ENCODE data around the gene GCLC. TPM values are rescaled to one million over a fixed set of nuclear protein-coding genes. Genes with fewer than 3 reads are reported as not detected.

The GCLC gene
- polyA plus RNA-seq, 3 donors: 6.4 to 15.7 (median 10.1) TPM

DNA sequence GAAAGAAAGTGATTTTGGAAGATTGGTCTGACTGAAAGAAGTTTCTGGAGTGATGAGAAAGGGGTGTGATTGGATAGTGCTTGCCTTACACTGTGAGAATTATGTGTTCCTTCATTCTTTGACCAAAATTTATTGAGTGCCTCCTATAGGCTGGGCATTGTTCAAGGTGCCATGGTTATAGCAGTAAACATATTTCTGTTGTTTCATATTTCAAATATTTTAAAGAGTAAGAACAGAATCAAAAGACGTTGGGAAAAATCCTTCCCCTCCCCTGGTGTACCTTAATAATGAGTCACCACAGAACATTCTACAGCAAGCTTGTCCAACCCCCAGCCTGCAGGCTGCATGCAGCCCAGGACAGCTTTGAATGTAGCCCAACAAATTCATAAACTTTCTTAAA, 78.6 kb downstream of the GCLC start:
- peak overlapping the region in 1 of 2 donors; percentile 97 for H3K27ac ChIP-seq (ENCODE audit: low read depth in 1 of 2, low read length in 2 of 2)
- Mint-ChIP-seq H3K27ac (peak overlapping the region in 1 of 7 donors; percentile 79), H3K4me1 (peaks cover 55% of the 10 kb centered on the region)

DNA sequence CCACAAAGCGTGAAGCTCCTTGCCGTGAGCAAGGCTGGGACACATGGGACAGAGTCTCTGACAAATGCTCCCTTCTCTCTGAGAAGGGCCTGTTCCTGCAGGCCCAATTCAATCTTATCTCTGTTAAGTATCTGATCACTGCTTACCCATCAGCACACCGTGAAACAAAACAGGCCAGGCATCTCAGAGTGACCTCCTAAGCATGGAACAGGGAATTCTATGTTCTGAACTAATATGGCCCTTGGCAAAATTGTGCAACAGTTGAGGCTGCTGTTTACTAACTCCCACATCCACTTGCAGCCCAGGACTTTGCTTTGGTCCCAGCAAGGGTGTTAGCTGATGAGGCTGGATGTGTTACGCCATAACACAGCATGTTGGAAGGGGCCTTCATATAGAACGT, 79.2 kb downstream of the GCLC start:
- Histone ChIP-seq H3K4me2 (replicated peaks; ENCODE audit: extremely low read depth, low read length, poor library complexity, severe bottlenecking) (no peak overlapping the region), H3K79me2 (ENCODE audit: insufficient read depth, low read length) (no peaks in the 10 kb centered on the region), H3K9ac (ENCODE audit: insufficient read depth, low read length, poor library complexity, severe bottlenecking) (no peak overlapping the region), H3K27ac (ENCODE audit: low read depth in 1 of 2, low read length in 2 of 2) (peak overlapping the region; percentile 63 to 97), H3K4me3 (replicated peaks in 1 of 3; ENCODE audit: low read depth in 2 of 3, low read length in 3 of 3) (peak overlapping the region in 1 of 3 experiments; percentile 15), H3K27me3 (ENCODE audit: control insufficient read depth in 2 of 2, insufficient read depth in 2 of 2, low read length in 2 of 2) (no peaks in the 10 kb centered on the region), H3K9me3 (replicated peaks in 1 of 2; ENCODE audit: control insufficient read depth in 1 of 2, insufficient read depth in 1 of 2, low read length in 2 of 2) (no peaks in the 10 kb centered on the region), H3K36me3 (replicated peaks in 1 of 2; ENCODE audit: control insufficient read depth in 1 of 2, insufficient read depth in 2 of 2, low read length in 2 of 2) (no peaks in the 10 kb centered on the region), H3K4me1 (ENCODE audit: control insufficient read depth in 1 of 2, insufficient read depth in 2 of 2, low read length in 2 of 2) (peaks cover 52 to 56% of the 10 kb centered on the region in 2 donors), H2AFZ (ENCODE audit: insufficient read depth, low read depth, low read length, poor library complexity, severe bottlenecking) (peak overlapping the region; percentile 41), H4K20me1 (ENCODE audit: insufficient read depth, low read length) (no peaks in the 10 kb centered on the region)
- whole genome bisulfite sequencing (ENCODE audit: insufficient coverage): 81% methylated on average over 4 of the region's 5 CpGs
- intact Hi-C loops (cut with micrococcal nuclease): no loop called here
- H3K27ac Mint-ChIP-seq: peak overlapping the region; percentile 50 to 90 (median 77)
- peaks cover 0 to 2% (median 0%) of the 10 kb centered on the region in 3 donors for H3K27me3 Mint-ChIP-seq (ENCODE audit: low read depth in 3 of 3)
- DNase-seq: no peak
- peaks cover 4% of the 10 kb centered on the region in 2 donors for H3K36me3 Mint-ChIP-seq
- peaks cover 0 to 3% (median 0%) of the 10 kb centered on the region in 7 donors for H3K9me3 Mint-ChIP-seq
- TF ChIP-seq, protein P1, sequence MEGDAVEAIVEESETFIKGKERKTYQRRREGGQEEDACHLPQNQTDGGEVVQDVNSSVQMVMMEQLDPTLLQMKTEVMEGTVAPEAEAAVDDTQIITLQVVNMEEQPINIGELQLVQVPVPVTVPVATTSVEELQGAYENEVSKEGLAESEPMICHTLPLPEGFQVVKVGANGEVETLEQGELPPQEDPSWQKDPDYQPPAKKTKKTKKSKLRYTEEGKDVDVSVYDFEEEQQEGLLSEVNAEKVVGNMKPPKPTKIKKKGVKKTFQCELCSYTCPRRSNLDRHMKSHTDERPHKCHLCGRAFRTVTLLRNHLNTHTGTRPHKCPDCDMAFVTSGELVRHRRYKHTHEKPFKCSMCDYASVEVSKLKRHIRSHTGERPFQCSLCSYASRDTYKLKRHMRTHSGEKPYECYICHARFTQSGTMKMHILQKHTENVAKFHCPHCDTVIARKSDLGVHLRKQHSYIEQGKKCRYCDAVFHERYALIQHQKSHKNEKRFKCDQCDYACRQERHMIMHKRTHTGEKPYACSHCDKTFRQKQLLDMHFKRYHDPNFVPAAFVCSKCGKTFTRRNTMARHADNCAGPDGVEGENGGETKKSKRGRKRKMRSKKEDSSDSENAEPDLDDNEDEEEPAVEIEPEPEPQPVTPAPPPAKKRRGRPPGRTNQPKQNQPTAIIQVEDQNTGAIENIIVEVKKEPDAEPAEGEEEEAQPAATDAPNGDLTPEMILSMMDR (IDR thresholded peaks at IDR 0.05): no peak
- peaks cover 60% of the 10 kb centered on the region for H3K4me1 Mint-ChIP-seq
- H3K4me3 Mint-ChIP-seq: no peak overlapping the region

More for the DNA sequence above, 78.6 kb downstream of the GCLC start:
- TF ChIP-seq, protein P1 (IDR thresholded peaks at IDR 0.05): no peak
- Histone ChIP-seq H4K20me1 (ENCODE audit: insufficient read depth, low read length) (no peaks in the 10 kb centered on the region), H3K9ac (ENCODE audit: insufficient read depth, low read length, poor library complexity, severe bottlenecking) (no peak overlapping the region), H3K4me1 (ENCODE audit: control insufficient read depth in 1 of 2, insufficient read depth in 2 of 2, low read length in 2 of 2) (peaks cover 49 to 50% of the 10 kb centered on the region in 2 donors), H3K27me3 (ENCODE audit: control insufficient read depth in 2 of 2, insufficient read depth in 2 of 2, low read length in 2 of 2) (no peaks in the 10 kb centered on the region), H3K4me3 (replicated peaks in 1 of 3; ENCODE audit: low read depth in 2 of 3, low read length in 3 of 3) (no peak overlapping the region), H3K36me3 (replicated peaks in 1 of 2; ENCODE audit: control insufficient read depth in 1 of 2, insufficient read depth in 2 of 2, low read length in 2 of 2) (no peaks in the 10 kb centered on the region), H2AFZ (ENCODE audit: insufficient read depth, low read depth, low read length, poor library complexity, severe bottlenecking) (peak overlapping the region; percentile 41), H3K79me2 (ENCODE audit: insufficient read depth, low read length) (no peaks in the 10 kb centered on the region), H3K9me3 (replicated peaks in 1 of 2; ENCODE audit: control insufficient read depth in 1 of 2, insufficient read depth in 1 of 2, low read length in 2 of 2) (no peaks in the 10 kb centered on the region), H3K4me2 (replicated peaks; ENCODE audit: extremely low read depth, low read length, poor library complexity, severe bottlenecking) (no peak overlapping the region)
- H3K9me3 Mint-ChIP-seq: peaks cover 0 to 3% (median 0%) of the 10 kb centered on the region in 7 donors
- no peak for DNase-seq
- peaks cover 0 to 2% (median 0%) of the 10 kb centered on the region in 3 donors for H3K27me3 Mint-ChIP-seq (ENCODE audit: low read depth in 3 of 3)
- no peak overlapping the region for H3K4me3 Mint-ChIP-seq
- H3K36me3 Mint-ChIP-seq: peaks cover 4% of the 10 kb centered on the region in 2 donors
- WGBS (ENCODE audit: insufficient coverage): no CpG with 5 or more reads among the region's 1 CpG
- intact Hi-C loops (cut with micrococcal nuclease): no loop called here
